Motor neuron (in vitro differentiated cells): ENCODE data around the gene RBM6. TPM values are rescaled to one million over a fixed set of nuclear protein-coding genes. Genes with fewer than 3 reads are reported as not detected.

ENCODE experiments used
- total RNA-seq, 8 experiments: library from RNA; unstranded; fragments of 300-600 nt; gene quantifications; 2 replicates each; pipeline versions ENCODE4 v1.2.3 to v1.2.4, GENCODE V29; 2022

RBM6 gene
- total RNA-seq, 8 experiments from 2014 or later, result 52.4 to 193 (median 65.5) TPM

Other genes starting within 250 kb of the RBM6 start
- 1 to 10 TPM in 6 of 8 experiments, under 1 TPM in 1, not detected in 1; 0.82 to 3.8 (median 2.3) TPM for gene AMIGO3, start 220.5 kb upstream of the RBM6 start, total RNA-seq
- gene GMPPB, start 216.2 kb upstream of the RBM6 start, total RNA-seq, result 10 to 100 TPM; 11.4 to 21.3 (median 16.2) TPM
- 10 to 100 TPM; 25.2 to 43.5 (median 29.7) TPM for gene IP6K1, start 153.6 kb upstream of the RBM6 start, total RNA-seq
- under 1 TPM in 3 of 8 experiments, not detected in 5; 0.14 to 0.71 (median 0.57) TPM for gene CDHR4, start 140.3 kb upstream of the RBM6 start, total RNA-seq
- gene INKA1, start 136.9 kb upstream of the RBM6 start, total RNA-seq, result 1 to 10 TPM in 7 of 8 experiments, under 1 TPM in 1; 0.81 to 3.5 (median 2.3) TPM
- gene UBA7, start 126.2 kb upstream of the RBM6 start, total RNA-seq, result 10 to 100 TPM in 4 of 8 experiments, 1 to 10 TPM in 3, under 1 TPM in 1; 0.96 to 46.3 (median 11.0) TPM
- gene TRAIP, start 83.6 kb upstream of the RBM6 start, total RNA-seq, result 10 to 100 TPM in 2 of 8 experiments, 1 to 10 TPM in 5, under 1 TPM in 1; 0.66 to 15.3 (median 3.7) TPM
- gene CAMKV, start 70.2 kb upstream of the RBM6 start, total RNA-seq, result 10 to 100 TPM in 5 of 8 experiments, 1 to 10 TPM in 2, under 1 TPM in 1; 0.20 to 85.3 (median 24.5) TPM
- 1 to 10 TPM in 2 of 8 experiments, under 1 TPM in 6; 0.27 to 1.3 (median 0.56) TPM for gene MST1R, start 36.3 kb upstream of the RBM6 start, total RNA-seq
- 10 to 100 TPM in 6 of 8 experiments, 1 to 10 TPM in 2; 9.1 to 12.4 (median 11.6) TPM for gene MON1A, start 10.3 kb upstream of the RBM6 start, total RNA-seq
- 100 to 1,000 TPM; 117 to 288 (median 144) TPM for gene RBM5, start 148.8 kb downstream of the RBM6 start, total RNA-seq
- 1 to 10 TPM in 7 of 8 experiments, under 1 TPM in 1; 0.61 to 8.5 (median 3.1) TPM for gene SEMA3F, start 215.2 kb downstream of the RBM6 start, total RNA-seq